ENCODE data around the gene CDH4. TPM values are rescaled to one million over a fixed set of nuclear protein-coding genes. Genes with fewer than 3 reads are reported as not detected.

Gene CDH4
- total RNA-seq, 4 donors from 2014 or later, result not detected

- in situ Hi-C loops (cut with MboI; ENCODE audit: low pct_ligation_motif_present in 1 of 4, low pct_unique_long_range_greater_than_20kb in 1 of 4, low sequenced_read_pairs in 3 of 4) (no loop called here), intact Hi-C loops (cut with DNase I; ENCODE audit: low total_unique reads) (no loop called here)
- Histone ChIP-seq H3K4me1 (no peaks in the 10 kb centered on the region), H3K27ac (no peak overlapping the region), H3K4me3 (no peak overlapping the region), H3K27me3 (no peaks in the 10 kb centered on the region), H3K36me3 (no peaks in the 10 kb centered on the region), H3K9me3 (no peaks in the 10 kb centered on the region)
- DNase-seq, result no peak
- TF ChIP-seq POLR2AphosphoS5 (IDR thresholded peaks at IDR 0.05), result no peak
- no peak for TF ChIP-seq EP300 (IDR thresholded peaks at IDR 0.05; ENCODE audit: low read depth)
- TF ChIP-seq POLR2A (IDR thresholded peaks at IDR 0.05), result no peak
- no peak for TF ChIP-seq CTCF (IDR thresholded peaks at IDR 0.05)
- WGBS, 2 donors (ENCODE audit: low coverage in 1 of 2), result 69 to 73% methylated on average over 8 to 16 of the region's 20 CpGs
Observed at GRCh38 chr20:61917474-61918145, 665.5 kb downstream of the CDH4 start.

- Histone ChIP-seq H3K9me3 (no peaks in the 10 kb centered on the region), H3K27me3 (no peaks in the 10 kb centered on the region), H3K27ac (no peak overlapping the region), H3K4me3 (no peak overlapping the region), H3K4me1 (no peaks in the 10 kb centered on the region), H3K36me3 (no peaks in the 10 kb centered on the region)
- WGBS, 2 donors (ENCODE audit: low coverage in 1 of 2), result 84 to 90% methylated on average over 2 to 11 of the region's 12 CpGs
- DNase-seq, result no peak
- no peak for TF ChIP-seq POLR2AphosphoS5 (IDR thresholded peaks at IDR 0.05)
- TF ChIP-seq CTCF (IDR thresholded peaks at IDR 0.05), result no peak
- TF ChIP-seq EP300 (IDR thresholded peaks at IDR 0.05; ENCODE audit: low read depth), result no peak
- TF ChIP-seq POLR2A (IDR thresholded peaks at IDR 0.05), result no peak
- intact Hi-C loops (cut with DNase I; ENCODE audit: low total_unique reads) (no loop called here), in situ Hi-C loops (cut with MboI; ENCODE audit: low pct_ligation_motif_present in 1 of 4, low pct_unique_long_range_greater_than_20kb in 1 of 4, low sequenced_read_pairs in 3 of 4) (no loop called here)
Observed at GRCh38 chr20:61918548-61918947, 666.5 kb downstream of the CDH4 start.

GRCh38 chr20:61919239-61919638 lies 667.2 kb downstream of the CDH4 start:
- intact Hi-C loops (cut with DNase I; ENCODE audit: low total_unique reads) (no loop called here), in situ Hi-C loops (cut with MboI; ENCODE audit: low pct_ligation_motif_present in 1 of 4, low pct_unique_long_range_greater_than_20kb in 1 of 4, low sequenced_read_pairs in 3 of 4) (no loop called here)
- no peak for TF ChIP-seq EP300 (IDR thresholded peaks at IDR 0.05; ENCODE audit: low read depth)
- no peak for TF ChIP-seq POLR2A (IDR thresholded peaks at IDR 0.05)
- TF ChIP-seq CTCF (IDR thresholded peaks at IDR 0.05), result no peak
- no peak for TF ChIP-seq POLR2AphosphoS5 (IDR thresholded peaks at IDR 0.05)
- DNase-seq, result no peak
- Histone ChIP-seq H3K27me3 (no peaks in the 10 kb centered on the region), H3K4me3 (no peak overlapping the region), H3K36me3 (no peaks in the 10 kb centered on the region), H3K27ac (no peak overlapping the region), H3K9me3 (no peaks in the 10 kb centered on the region), H3K4me1 (no peaks in the 10 kb centered on the region)
- 97% methylated on average over 6 of the region's 6 CpGs; no CpG with 5 or more reads in 1 of the 2 donors for WGBS, 2 donors (ENCODE audit: low coverage in 1 of 2)

- H3K9me3 ChIP-seq, result no peaks in the 10 kb centered on the region
- H3K36me3 ChIP-seq, result no peaks in the 10 kb centered on the region
- H3K4me1 ChIP-seq, result no peaks in the 10 kb centered on the region
- TF ChIP-seq EP300 (IDR thresholded peaks at IDR 0.05; ENCODE audit: low read depth) (no peak), POLR2AphosphoS5 (IDR thresholded peaks at IDR 0.05) (no peak), POLR2A (IDR thresholded peaks at IDR 0.05) (no peak), CTCF (IDR thresholded peaks at IDR 0.05) (no peak)
- 84 to 86% methylated on average over 29 to 42 of the region's 42 CpGs for WGBS, 2 donors (ENCODE audit: low coverage in 1 of 2)
- DNase-seq, result no peak
- in situ Hi-C loops (cut with MboI; ENCODE audit: low pct_ligation_motif_present in 1 of 4, low pct_unique_long_range_greater_than_20kb in 1 of 4, low sequenced_read_pairs in 3 of 4), result no loop called here
- no peak overlapping the region for H3K4me3 ChIP-seq
- H3K27ac ChIP-seq, result no peak overlapping the region
- intact Hi-C loops (cut with DNase I; ENCODE audit: low total_unique reads), result no loop called here
- no peaks in the 10 kb centered on the region for H3K27me3 ChIP-seq
Observed at GRCh38 chr20:61919675-61920365, 667.8 kb downstream of the CDH4 start.
